ENCODE data around the gene OLR1.
A peak's percentile ranks its signal among the peaks of the same experiment; 100 is the strongest.
"Not testable (repeated sequence)": the region's sequence is repeated elsewhere in the genome, so short reads cannot be mapped to it uniquely, and the experiment has no call there.

The OLR1 gene

GRCh38 chr12:10191865-10192264 is 19.9 kb upstream of the OLR1 start:
- no peak for DNase-seq (ENCODE audit: extremely low read depth in 1 of 2, low read depth in 1 of 2)

GRCh38 chr12:10190558-10191388 is 18.8 kb upstream of the OLR1 start:
- DNase-seq (ENCODE audit: extremely low read depth in 1 of 2, low read depth in 1 of 2) = peak in 1 of 2 donors; percentile 14

GRCh38 chr12:10189653-10190052 is 17.7 kb upstream of the OLR1 start:
- DNase-seq (ENCODE audit: extremely low read depth in 1 of 2, low read depth in 1 of 2) = no peak

- DNase-seq (ENCODE audit: extremely low read depth in 1 of 2, low read depth in 1 of 2) = not testable (repeated sequence)
These were observed 15.0 kb upstream of the OLR1 start for GRCh38 chr12:10186958-10187357.

GRCh38 chr12:10186299-10186698 is 14.4 kb upstream of the OLR1 start:
- DNase-seq (ENCODE audit: extremely low read depth in 1 of 2, low read depth in 1 of 2) = no peak

GRCh38 chr12:10184261-10184843 is 12.4 kb upstream of the OLR1 start:
- no peak for DNase-seq (ENCODE audit: extremely low read depth in 1 of 2, low read depth in 1 of 2)

GRCh38 chr12:10182354-10183049 is 10.6 kb upstream of the OLR1 start:
- no peak for DNase-seq (ENCODE audit: extremely low read depth in 1 of 2, low read depth in 1 of 2)

DNA sequence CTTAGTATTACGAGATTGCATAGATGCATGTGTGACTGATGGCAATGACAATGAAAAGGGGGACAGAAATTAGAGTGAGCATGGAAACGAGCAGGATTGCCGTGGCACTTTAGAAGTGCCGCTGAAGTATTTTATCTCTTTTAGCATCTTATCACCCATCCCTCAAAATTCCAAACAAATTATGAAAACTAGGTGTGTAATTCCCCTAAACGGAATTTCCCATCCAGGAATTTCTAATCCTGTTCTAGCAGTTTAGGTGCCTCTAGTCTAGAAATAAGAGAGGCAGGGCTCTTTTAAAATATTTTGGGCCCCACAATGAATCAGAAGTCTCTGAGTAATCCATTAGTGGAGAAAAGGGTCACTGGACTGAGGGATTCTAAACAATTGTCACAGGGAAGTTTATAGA is 7.8 kb upstream of the OLR1 start:
- no peak for DNase-seq (ENCODE audit: extremely low read depth in 1 of 2, low read depth in 1 of 2)

DNA sequence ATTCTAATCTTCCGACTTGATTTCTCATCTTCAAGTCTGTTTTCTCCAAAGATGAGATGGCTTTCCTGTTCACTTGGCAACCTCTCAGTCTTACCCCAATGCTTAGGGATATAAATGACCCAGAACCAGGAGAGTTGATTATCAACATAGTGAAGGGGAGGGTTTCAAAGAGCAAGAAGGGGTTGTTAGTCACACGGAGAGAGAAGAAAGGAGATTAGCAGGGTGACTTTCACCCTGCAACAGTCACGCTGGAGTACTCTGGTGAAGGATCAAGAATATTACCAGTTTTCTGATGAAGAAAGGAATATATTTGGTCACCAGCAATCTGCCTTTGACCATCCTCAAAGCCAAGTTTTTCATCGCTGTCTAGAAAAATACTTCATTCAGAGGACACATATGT is 6.9 kb upstream of the OLR1 start, which contains the start of gene TMEM52B:
TMEM52B (plus strand) TSS at position 212 of the 400 bp plus-strand sequence. CDS start 543 bp downstream, outside the sequence.
- no peak for DNase-seq (ENCODE audit: extremely low read depth in 1 of 2, low read depth in 1 of 2)

- no peak for DNase-seq (ENCODE audit: extremely low read depth in 1 of 2, low read depth in 1 of 2)
These were observed 4.1 kb upstream of the OLR1 start for GRCh38 chr12:10175846-10176636.

- DNase-seq (ENCODE audit: extremely low read depth in 1 of 2, low read depth in 1 of 2) = no peak
These were observed 3.2 kb upstream of the OLR1 start for GRCh38 chr12:10174986-10175614.

GRCh38 chr12:10170216-10170615 is 1.7 kb downstream of the OLR1 start:
- DNase-seq (ENCODE audit: extremely low read depth in 1 of 2, low read depth in 1 of 2) = no peak

DNA sequence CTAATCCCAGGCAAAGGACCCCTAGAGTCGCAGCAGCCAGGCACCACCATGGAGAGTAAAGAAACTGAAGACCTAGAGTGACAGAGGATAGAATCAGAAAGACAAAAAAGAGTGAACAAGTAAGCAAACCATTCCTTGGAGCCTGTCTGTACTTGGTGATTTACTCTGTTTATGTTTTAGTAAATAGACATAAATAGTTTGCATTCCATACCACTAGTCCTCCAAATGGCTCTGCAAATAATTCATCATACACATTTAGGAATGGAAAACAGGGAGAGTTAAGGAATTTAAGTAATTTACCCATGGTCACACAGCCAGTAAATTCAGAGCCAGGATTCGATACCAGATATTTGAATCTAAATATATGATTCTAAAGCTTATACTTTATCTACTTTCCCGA is 2.8 kb downstream of the OLR1 start:
- DNase-seq (ENCODE audit: extremely low read depth in 1 of 2, low read depth in 1 of 2) = no peak

- no peak for DNase-seq (ENCODE audit: extremely low read depth in 1 of 2, low read depth in 1 of 2)
These were observed 4.3 kb downstream of the OLR1 start for GRCh38 chr12:10167599-10167998.

DNA sequence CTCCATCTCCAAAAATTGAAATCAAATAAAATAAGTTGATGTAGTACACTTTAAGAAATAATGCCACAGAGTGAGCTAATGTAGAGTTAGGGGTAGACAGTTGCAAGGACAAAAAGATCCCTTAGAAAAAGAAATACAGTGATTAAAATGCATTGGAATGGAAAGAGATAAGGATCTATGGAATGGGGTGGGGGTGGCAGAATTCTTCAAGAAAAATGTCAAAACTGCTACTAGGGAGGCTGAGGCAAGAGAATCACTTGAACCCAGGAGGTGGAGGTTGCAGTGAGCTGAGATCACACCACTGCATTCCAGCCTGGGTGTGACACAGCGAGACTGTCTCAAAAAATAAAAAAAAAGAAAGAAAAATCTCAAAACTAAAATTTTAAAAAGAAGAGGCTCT is 6.5 kb downstream of the OLR1 start:
- no peak for DNase-seq (ENCODE audit: extremely low read depth in 1 of 2, low read depth in 1 of 2)

- DNase-seq (ENCODE audit: extremely low read depth in 1 of 2, low read depth in 1 of 2) = no peak
These were observed 8.8 kb downstream of the OLR1 start for GRCh38 chr12:10163084-10163483.

DNA sequence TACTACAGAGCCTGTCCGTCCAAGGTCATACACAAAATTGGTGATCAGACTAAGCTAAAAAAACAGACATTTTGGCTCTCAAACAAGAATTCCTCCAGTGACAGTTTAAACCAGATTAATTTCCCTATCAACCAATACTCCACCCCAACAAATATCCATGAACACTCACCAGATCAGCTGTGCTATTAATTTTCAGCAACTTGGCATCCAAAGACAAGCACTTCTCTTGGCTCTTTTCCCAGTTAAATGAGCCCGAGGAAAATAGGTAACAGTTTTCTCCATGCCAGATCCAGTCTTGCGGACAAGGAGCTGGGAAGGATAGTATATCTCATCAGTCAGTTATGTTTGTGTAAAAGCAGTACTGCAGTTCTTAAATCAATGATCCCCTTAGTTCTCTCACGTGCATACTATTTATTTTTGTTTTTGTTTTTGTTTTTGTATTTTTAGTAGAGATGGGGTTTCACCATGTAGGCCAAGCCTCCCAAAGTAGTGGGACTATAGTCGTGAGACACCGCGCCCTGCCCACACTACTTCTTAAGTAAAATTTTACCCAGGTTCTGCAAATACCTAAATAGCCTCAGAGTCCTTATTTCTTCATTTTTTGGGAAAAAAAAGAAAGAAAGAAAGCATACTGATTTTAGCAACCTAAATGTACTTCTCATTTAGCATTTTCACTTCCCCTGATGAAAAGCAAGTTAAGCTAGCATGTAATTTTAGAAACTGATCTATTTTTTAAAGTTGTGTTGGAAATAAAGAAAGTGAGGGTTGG is 11.1 kb downstream of the OLR1 start:
- DNase-seq (ENCODE audit: extremely low read depth in 1 of 2, low read depth in 1 of 2) = no peak

GRCh38 chr12:10159280-10159679 is 12.7 kb downstream of the OLR1 start:
- no peak for DNase-seq (ENCODE audit: extremely low read depth in 1 of 2, low read depth in 1 of 2)

DNA sequence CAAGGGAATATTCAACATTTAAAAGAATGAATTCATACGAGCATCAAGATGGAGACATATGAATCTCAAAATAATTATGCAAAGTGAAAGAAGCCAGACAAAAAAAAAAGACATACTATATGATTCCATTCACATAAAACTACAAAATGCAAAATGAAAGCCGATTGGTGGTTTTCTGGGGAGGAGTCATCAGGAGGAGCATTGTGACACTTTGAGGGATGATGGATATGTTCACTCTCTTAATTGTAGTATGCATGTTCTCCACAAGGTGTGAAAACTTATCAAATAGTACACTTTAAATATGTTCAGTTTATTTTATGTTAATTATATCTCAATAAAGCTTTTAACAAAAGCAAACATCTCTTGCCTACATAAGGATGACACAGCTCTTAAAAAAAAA is 13.5 kb downstream of the OLR1 start:
- DNase-seq (ENCODE audit: extremely low read depth in 1 of 2, low read depth in 1 of 2) = no peak

- no peak for DNase-seq (ENCODE audit: extremely low read depth in 1 of 2, low read depth in 1 of 2)
These were observed 16.0 kb downstream of the OLR1 start for GRCh38 chr12:10155966-10156365.

Measured in activated CD8-positive, alpha-beta memory T cell treated with anti-CD3 and anti-CD28 coated beads for 1 hour (primary cell).